Smooth muscle cell (in vitro differentiated cells): ENCODE data around the gene MGMT. TPM values are rescaled to one million over a fixed set of nuclear protein-coding genes. Genes with fewer than 3 reads are reported as not detected.

Experiments
- DNase-seq: peaks from one replicate; lab custom pipeline; 2025; ENCODE audit not compliant: unreplicated experiment; lab: John Stamatoyannopoulos, UW
- H2AFZ ChIP-seq: fragments of 200-600 bp; sonication (generic); 2 replicates; pipeline ENCODE4 v1.6.0; 2016; ENCODE audit warnings: antibody characterized with exemption, low read depth, mild to moderate bottlenecking
- H3F3A ChIP-seq: fragments of 200-600 bp; sonication (generic); 2 replicates; pipeline ENCODE4 v1.6.0; 2017; ENCODE audit warnings: antibody characterized with exemption, low read depth
- H3K27ac ChIP-seq: fragments of 200-600 bp; sonication (generic); 2 replicates; pipeline ENCODE4 v1.5.1; 2016; ENCODE audit warnings: low read depth, mild to moderate bottlenecking
- H3K27me3 ChIP-seq: fragments of 200-600 bp; sonication (generic); 2 replicates; pipeline ENCODE4 v1.6.1; 2016; ENCODE audit warnings: low read depth, mild to moderate bottlenecking
- H3K36me3 ChIP-seq: fragments of 200-600 bp; sonication (generic); 2 replicates; pipeline ENCODE4 v1.5.1; 2016; ENCODE audit warnings: low read depth
- H3K4me1 ChIP-seq: fragments of 200-600 bp; sonication (generic); 2 replicates; pipeline ENCODE4 v1.5.1; 2016; ENCODE audit warnings: low read depth
- H3K4me2 ChIP-seq: fragments of 200-600 bp; sonication (generic); 2 replicates; pipeline ENCODE4 v1.6.0; 2016; ENCODE audit warnings: mild to moderate bottlenecking
- H3K4me3 ChIP-seq: fragments of 200-600 bp; sonication (generic); 2 replicates; pipeline ENCODE4 v1.5.1; 2016; ENCODE audit warnings: mild to moderate bottlenecking
- H3K79me2 ChIP-seq: fragments of 200-600 bp; sonication (generic); 2 replicates; pipeline ENCODE4 v1.6.0; 2016; ENCODE audit warnings: low read depth, mild to moderate bottlenecking
- H3K9ac ChIP-seq: fragments of 200-600 bp; sonication (generic); 2 replicates; pipeline ENCODE4 v1.6.0; 2016; ENCODE audit warnings: low read depth
- H3K9me3 ChIP-seq: fragments of 200-600 bp; sonication (generic); replicated peaks from 2 replicates; pipeline ENCODE4 v1.5.1; 2016; ENCODE audit warnings: low read depth
- H4K20me1 ChIP-seq: fragments of 200-600 bp; sonication (generic); 2 replicates; pipeline ENCODE4 v1.6.0; 2016; ENCODE audit warnings: low read depth
- CTCF ChIP-seq: fragments of 200-600 bp; sonication (generic); IDR thresholded peaks from 2 replicates; pipeline ENCODE4 v1.5.1; 2017; ENCODE audit warnings: borderline replicate concordance, mild to moderate bottlenecking, antibody characterized with exemption; ENCODE audit not compliant: insufficient read depth, poor library complexity, severe bottlenecking
- WGBS: methylation state at CpG from one replicate; pipeline ENCODE4 v1.1.7; 2016; ENCODE audit warnings: low lambda C conversion rate; 5-methylcytosine and 5-hydroxymethylcytosine counted together
- polyA plus RNA-seq: library from polyadenylated mRNA; unstranded; fragments of >200 nt; fragmentation: Nextera tagmentation; extraction: Ambion mirVana; gene quantifications from 2 replicates; pipeline ENCODE4 v1.2.1, GENCODE V29; 2016
- total RNA-seq: library from RNA; depleted of rRNA; stranded (reverse); fragments of >200 nt; gene quantifications from 2 replicates; pipeline ENCODE4 v1.2.3, GENCODE V29; 2014

The MGMT gene
- total and polyA plus RNA-seq, 2 experiments from 2014 or later = 21.0 to 33.0 TPM

GRCh38 chr10:129787557-129787956, 320.5 kb downstream of the MGMT start:
- DNase-seq = no peak
- WGBS = 79% methylated on average over 5 of the region's 5 CpGs
- Histone ChIP-seq H3K79me2 (no peaks in the 10 kb centered on the region), H2AFZ (no peak overlapping the region), H3K27ac (no peak overlapping the region), H3K4me2 (no peak overlapping the region), H3K4me3 (no peak overlapping the region), H3K27me3 (no peaks in the 10 kb centered on the region), H4K20me1 (no peaks in the 10 kb centered on the region), H3K36me3 (no peaks in the 10 kb centered on the region), H3K9ac (no peak overlapping the region), H3K9me3 (no peaks in the 10 kb centered on the region), H3F3A (no peaks in the 10 kb centered on the region), H3K4me1 (no peaks in the 10 kb centered on the region)
- no peak for TF ChIP-seq CTCF

- no peaks in the 10 kb centered on the region for H3K36me3 ChIP-seq
- no peaks in the 10 kb centered on the region for H3K79me2 ChIP-seq
- DNase-seq = no peak
- TF ChIP-seq CTCF = no peak
- no peaks in the 10 kb centered on the region for H3K9me3 ChIP-seq
- WGBS = 92% methylated on average over 10 of the region's 10 CpGs
- H3K27ac ChIP-seq = no peak overlapping the region
- H3K4me2 ChIP-seq = no peak overlapping the region
- H3K27me3 ChIP-seq = no peaks in the 10 kb centered on the region
- H4K20me1 ChIP-seq = no peaks in the 10 kb centered on the region
- no peak overlapping the region for H2AFZ ChIP-seq
- no peaks in the 10 kb centered on the region for H3K4me1 ChIP-seq
- H3K4me3 ChIP-seq = no peak overlapping the region
- no peak overlapping the region for H3K9ac ChIP-seq
- H3F3A ChIP-seq = no peaks in the 10 kb centered on the region
Observed at GRCh38 chr10:129788215-129788614, 321.2 kb downstream of the MGMT start.

- H3K9me3 ChIP-seq = no peaks in the 10 kb centered on the region
- 94% methylated on average over 17 of the region's 17 CpGs for WGBS
- no peaks in the 10 kb centered on the region for H3K4me1 ChIP-seq
- H3K27me3 ChIP-seq = no peaks in the 10 kb centered on the region
- no peak overlapping the region for H3K4me2 ChIP-seq
- H3K4me3 ChIP-seq = no peak overlapping the region
- H3K9ac ChIP-seq = no peak overlapping the region
- no peaks in the 10 kb centered on the region for H3F3A ChIP-seq
- no peaks in the 10 kb centered on the region for H3K79me2 ChIP-seq
- H4K20me1 ChIP-seq = no peaks in the 10 kb centered on the region
- DNase-seq = no peak
- no peak for TF ChIP-seq CTCF
- H3K36me3 ChIP-seq = no peaks in the 10 kb centered on the region
- H2AFZ ChIP-seq = no peak overlapping the region
- no peak overlapping the region for H3K27ac ChIP-seq
Observed at GRCh38 chr10:129790715-129791446, 323.8 kb downstream of the MGMT start.

- Histone ChIP-seq H3K9ac (no peak overlapping the region), H2AFZ (no peak overlapping the region), H3K4me3 (no peak overlapping the region), H3K4me2 (no peak overlapping the region), H3K27me3 (no peaks in the 10 kb centered on the region), H3K4me1 (no peaks in the 10 kb centered on the region), H3K79me2 (no peaks in the 10 kb centered on the region), H3K27ac (no peak overlapping the region), H3F3A (no peaks in the 10 kb centered on the region), H3K9me3 (no peaks in the 10 kb centered on the region), H3K36me3 (no peaks in the 10 kb centered on the region), H4K20me1 (no peaks in the 10 kb centered on the region)
- no peak for DNase-seq
- TF ChIP-seq CTCF = no peak
- WGBS = 96% methylated on average over 7 of the region's 7 CpGs
Observed at GRCh38 chr10:129792141-129792540, 325.1 kb downstream of the MGMT start.
